Measurements from ENCODE around the gene LRRC53.
A peak's percentile ranks its signal among the peaks of the same experiment; 100 is the strongest.

LRRC53 gene

DNA sequence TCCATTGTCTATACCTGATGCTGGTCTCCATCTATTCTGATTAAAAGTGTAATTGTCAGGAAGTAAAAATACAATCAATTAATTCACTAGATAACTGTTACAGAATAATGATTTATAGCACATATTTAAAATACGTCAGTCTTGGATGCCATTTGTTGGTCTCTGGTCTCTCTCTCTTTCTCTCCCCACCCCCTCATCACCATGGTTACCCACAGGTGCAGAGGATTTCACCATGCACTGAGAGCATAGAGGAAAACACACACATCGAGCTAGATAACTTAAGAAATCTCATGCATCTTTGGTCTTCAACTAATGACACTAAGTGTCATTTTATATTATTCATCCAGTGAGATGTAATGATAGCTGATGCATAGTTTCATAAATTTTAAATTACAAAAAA, 33.4 kb downstream of the LRRC53 start:
- H3K4me3 ChIP-seq (ENCODE audit: low read depth, low read length), result no peak overlapping the region
- TF ChIP-seq, protein P1, sequence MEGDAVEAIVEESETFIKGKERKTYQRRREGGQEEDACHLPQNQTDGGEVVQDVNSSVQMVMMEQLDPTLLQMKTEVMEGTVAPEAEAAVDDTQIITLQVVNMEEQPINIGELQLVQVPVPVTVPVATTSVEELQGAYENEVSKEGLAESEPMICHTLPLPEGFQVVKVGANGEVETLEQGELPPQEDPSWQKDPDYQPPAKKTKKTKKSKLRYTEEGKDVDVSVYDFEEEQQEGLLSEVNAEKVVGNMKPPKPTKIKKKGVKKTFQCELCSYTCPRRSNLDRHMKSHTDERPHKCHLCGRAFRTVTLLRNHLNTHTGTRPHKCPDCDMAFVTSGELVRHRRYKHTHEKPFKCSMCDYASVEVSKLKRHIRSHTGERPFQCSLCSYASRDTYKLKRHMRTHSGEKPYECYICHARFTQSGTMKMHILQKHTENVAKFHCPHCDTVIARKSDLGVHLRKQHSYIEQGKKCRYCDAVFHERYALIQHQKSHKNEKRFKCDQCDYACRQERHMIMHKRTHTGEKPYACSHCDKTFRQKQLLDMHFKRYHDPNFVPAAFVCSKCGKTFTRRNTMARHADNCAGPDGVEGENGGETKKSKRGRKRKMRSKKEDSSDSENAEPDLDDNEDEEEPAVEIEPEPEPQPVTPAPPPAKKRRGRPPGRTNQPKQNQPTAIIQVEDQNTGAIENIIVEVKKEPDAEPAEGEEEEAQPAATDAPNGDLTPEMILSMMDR (IDR thresholded peaks at IDR 0.05; ENCODE audit: borderline replicate concordance, insufficient read depth, low read depth, low read length), result no peak

GRCh38 chr1:74474585-74474984, 37.8 kb downstream of the LRRC53 start:
- H3K4me3 ChIP-seq (ENCODE audit: low read depth, low read length), result no peak overlapping the region
- TF ChIP-seq, protein P1 (IDR thresholded peaks at IDR 0.05; ENCODE audit: borderline replicate concordance, insufficient read depth, low read depth, low read length), result no peak

- H3K4me3 ChIP-seq (ENCODE audit: low read depth, low read length), result no peak overlapping the region
- TF ChIP-seq, protein P1 (IDR thresholded peaks at IDR 0.05; ENCODE audit: borderline replicate concordance, insufficient read depth, low read depth, low read length), result no peak
These were observed 40.9 kb downstream of the LRRC53 start for GRCh38 chr1:74471470-74471869.

DNA sequence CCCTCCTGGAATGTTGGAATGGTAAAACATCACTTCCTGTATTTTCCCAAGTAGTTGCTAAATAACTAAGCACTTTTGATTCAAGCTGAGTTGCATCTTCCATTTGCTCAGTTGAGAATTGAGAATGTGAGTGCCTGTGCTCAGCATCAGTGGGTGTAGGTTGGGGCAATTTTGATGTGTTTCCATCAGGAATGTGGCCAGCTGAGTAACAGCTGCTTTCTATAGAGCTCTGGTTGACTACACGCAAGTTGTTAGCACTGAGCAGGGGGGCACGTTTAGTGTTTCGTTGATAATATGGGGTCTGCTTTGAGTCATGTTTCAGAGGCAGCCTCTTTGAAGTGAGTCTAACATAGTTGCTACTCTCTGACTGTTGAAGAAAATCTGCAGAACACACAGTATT, 41.5 kb downstream of the LRRC53 start:
- H3K4me3 ChIP-seq (ENCODE audit: low read depth, low read length), result no peak overlapping the region
- TF ChIP-seq, protein P1 (IDR thresholded peaks at IDR 0.05; ENCODE audit: borderline replicate concordance, insufficient read depth, low read depth, low read length), result no peak

DNA sequence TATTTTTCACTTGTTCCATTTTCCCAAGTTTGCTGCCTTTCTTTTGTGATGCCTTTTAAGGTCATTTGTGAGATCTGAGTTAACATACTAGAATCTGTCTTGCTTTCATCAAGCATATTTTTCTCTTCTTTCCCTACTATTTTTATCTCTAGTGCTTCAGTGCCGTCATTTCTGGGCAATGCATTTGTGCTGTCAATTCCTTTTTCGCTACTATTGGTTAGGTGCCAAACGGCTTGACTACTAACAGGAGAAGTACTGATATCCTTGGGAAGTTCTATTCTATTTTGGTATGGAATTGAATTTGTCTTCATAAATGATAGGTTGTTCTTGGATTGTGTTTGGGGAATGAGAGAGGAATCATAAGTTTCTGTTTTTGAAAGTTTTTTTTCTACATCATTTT, 42.2 kb downstream of the LRRC53 start:
- TF ChIP-seq, protein P1 (IDR thresholded peaks at IDR 0.05; ENCODE audit: borderline replicate concordance, insufficient read depth, low read depth, low read length), result no peak
- H3K4me3 ChIP-seq (ENCODE audit: low read depth, low read length), result no peak overlapping the region

GRCh38 chr1:74468982-74469603, 43.3 kb downstream of the LRRC53 start:
- H3K4me3 ChIP-seq (ENCODE audit: low read depth, low read length), result no peak overlapping the region
- TF ChIP-seq, protein P1 (IDR thresholded peaks at IDR 0.05; ENCODE audit: borderline replicate concordance, insufficient read depth, low read depth, low read length), result peak; percentile 21; the same call in 1 of the 2 replicates

- no peak overlapping the region for H3K4me3 ChIP-seq (ENCODE audit: low read depth, low read length)
- TF ChIP-seq, protein P1 (IDR thresholded peaks at IDR 0.05; ENCODE audit: borderline replicate concordance, insufficient read depth, low read depth, low read length), result no peak
These were observed 44.5 kb downstream of the LRRC53 start for GRCh38 chr1:74467786-74468377.
